PFSK-1 (cell line): ENCODE measurements around the gene ADM5. TPM values are rescaled to one million over a fixed set of nuclear protein-coding genes. Genes with fewer than 3 reads are reported as not detected.

Source experiments
- FOXP2 ChIP-seq: optimal IDR thresholded peaks from 2 replicates; pipeline ENCODE3; 2011; ENCODE audit warnings: borderline replicate concordance, control low read depth, inconsistent platforms; ENCODE audit not compliant: insufficient read depth; ENCODE audit errors: extremely low read length, extremely low read depth
- POLR2AphosphoS5 ChIP-seq: IDR thresholded peaks from 2 replicates; pipeline ENCODE4 v1.6.1; 2012; ENCODE audit warnings: low read depth, mild to moderate bottlenecking, control low read depth, low read length, moderate library complexity
- REST ChIP-seq, 2 experiments: IDR thresholded peaks; 2 replicates each; pipeline versions ENCODE4 v1.6.1 to v1.8.0; 2011 to 2012; ENCODE audit warnings: low read depth in 2 of 2, low read length in 2 of 2, control low read depth in 1 of 2, inconsistent platforms in 1 of 2, mild to moderate bottlenecking in 1 of 2, moderate library complexity in 1 of 2; ENCODE audit not compliant: insufficient read depth in 1 of 2
- SIN3A ChIP-seq: IDR thresholded peaks from 2 replicates; pipeline ENCODE4 v1.6.1; 2012; ENCODE audit warnings: mild to moderate bottlenecking, low read length, moderate library complexity, borderline replicate concordance; ENCODE audit not compliant: insufficient read depth
- TAF1 ChIP-seq: IDR thresholded peaks from 2 replicates; pipeline ENCODE4 v1.6.1; 2012; ENCODE audit warnings: low read length, control low read depth, borderline replicate concordance; ENCODE audit not compliant: insufficient read depth
- polyA plus RNA-seq: library from polyadenylated mRNA; unstranded; fragments of >200 nt; gene quantifications from one replicate; pipeline ENCODE4 v1.2.1, GENCODE V29; 2012; ENCODE audit warnings: low read depth, missing spikeins; ENCODE audit not compliant: insufficient read length

Gene ADM5
- 4.6 TPM for polyA plus RNA-seq

GRCh38 chr19:49689133-49690078, at the start of gene ADM5:
Gene ADM5 (plus strand): TSS chr19:49689594. CDS start chr19:49689838, 244 bp downstream.
- TF ChIP-seq FOXP2 (no peak), POLR2AphosphoS5 (no peak), TAF1 (no peak), SIN3A (no peak), REST (IDR thresholded peaks at IDR 0.05; ENCODE audit: insufficient read depth in 1 of 2, low read depth in 2 of 2, low read length in 2 of 2) (no peak)

- TF ChIP-seq TAF1 = no peak
- peak; percentile 38; the same call in 1 of the 2 replicates for TF ChIP-seq POLR2AphosphoS5
- peak; percentile 54; the same call in 1 of the 2 replicates for TF ChIP-seq SIN3A
- peak; percentile 82 for TF ChIP-seq FOXP2
- TF ChIP-seq REST (IDR thresholded peaks at IDR 0.05; ENCODE audit: insufficient read depth in 1 of 2, low read depth in 2 of 2, low read length in 2 of 2) = no peak
Observed at GRCh38 chr19:49640113-49640898, 49.1 kb upstream of the ADM5 start, which contains the start of gene RRAS. Gene RRAS (minus strand): TSS chr19:49640143. CDS start chr19:49640098, 45 bp downstream.

- TF ChIP-seq SIN3A = no peak
- peak; percentile 98 for TF ChIP-seq FOXP2
- no peak for TF ChIP-seq REST (IDR thresholded peaks at IDR 0.05; ENCODE audit: insufficient read depth in 1 of 2, low read depth in 2 of 2, low read length in 2 of 2)
- TF ChIP-seq POLR2AphosphoS5 = no peak; the same call in 1 of the 2 replicates
- peak; percentile 60; the same call in 1 of the 2 replicates for TF ChIP-seq TAF1
Observed at GRCh38 chr19:49641688-49642491, 47.5 kb upstream of the ADM5 start, which contains the start of gene SCAF1. Gene SCAF1 (plus strand): TSS chr19:49642209. CDS start chr19:49645027, 2,818 bp downstream.

GRCh38 chr19:49642492-49643035, 46.8 kb upstream of the ADM5 start:
- TF ChIP-seq FOXP2 (no peak), REST (IDR thresholded peaks at IDR 0.05; ENCODE audit: insufficient read depth in 1 of 2, low read depth in 2 of 2, low read length in 2 of 2) (no peak), TAF1 (no peak), POLR2AphosphoS5 (no peak), SIN3A (no peak)
